Kidney capillary endothelial cell (primary cell): ENCODE results near the gene PARS2.
A peak's percentile ranks its signal among the peaks of the same experiment; 100 is the strongest.
"Not testable (repeated sequence)": the region's sequence is repeated elsewhere in the genome, so short reads cannot be mapped to it uniquely, and the experiment has no call there.

Source experiments
- DNase-seq: peaks from one replicate; pipeline ENCODE4 v3.0.0-alpha.2; 2018; ENCODE audit warnings: low spot score

The PARS2 gene

GRCh38 chr1:54800041-54800898, 35.9 kb upstream of the PARS2 start:
- no peak for DNase-seq

GRCh38 chr1:54798769-54799641, 34.7 kb upstream of the PARS2 start:
- DNase-seq, result no peak

GRCh38 chr1:54798206-54798605, 33.9 kb upstream of the PARS2 start:
- no peak for DNase-seq

GRCh38 chr1:54796902-54797301, 32.6 kb upstream of the PARS2 start:
- no peak for DNase-seq

GRCh38 chr1:54795841-54796468, 31.6 kb upstream of the PARS2 start:
- no peak for DNase-seq

GRCh38 chr1:54795356-54795665, 31.0 kb upstream of the PARS2 start:
- no peak for DNase-seq

- peak; percentile 22 for DNase-seq
Measured at GRCh38 chr1:54794451-54795355, 30.4 kb upstream of the PARS2 start.

- DNase-seq, result no peak
Measured at GRCh38 chr1:54792686-54793282, 28.5 kb upstream of the PARS2 start.

- no peak for DNase-seq
Measured at GRCh38 chr1:54791880-54792522, 27.7 kb upstream of the PARS2 start.

- DNase-seq, result no peak
Measured at GRCh38 chr1:54788459-54788858, 24.1 kb upstream of the PARS2 start.

GRCh38 chr1:54787604-54788003, 23.3 kb upstream of the PARS2 start:
- no peak for DNase-seq

- no peak for DNase-seq
Measured at GRCh38 chr1:54786778-54787177, 22.5 kb upstream of the PARS2 start.

GRCh38 chr1:54784066-54784465, 19.7 kb upstream of the PARS2 start:
- DNase-seq, result no peak

GRCh38 chr1:54782588-54782987, 18.3 kb upstream of the PARS2 start:
- no peak for DNase-seq

- no peak for DNase-seq
Measured at GRCh38 chr1:54782156-54782555, 17.8 kb upstream of the PARS2 start.

GRCh38 chr1:54781023-54781723, 16.9 kb upstream of the PARS2 start:
- no peak for DNase-seq

GRCh38 chr1:54777431-54777830, 13.1 kb upstream of the PARS2 start:
- DNase-seq, result no peak

- DNase-seq, result no peak
Measured at GRCh38 chr1:54777011-54777410, 12.7 kb upstream of the PARS2 start.

GRCh38 chr1:54775828-54776721, 11.8 kb upstream of the PARS2 start:
- not testable (repeated sequence) for DNase-seq
